GM06990 (cell line): Measurements from ENCODE around the gene HSPA9.

Experiments
- DNase-seq: peaks from one replicate; pipeline ENCODE4 v3.0.0-alpha.2; 2011; ENCODE audit not compliant: insufficient read length; ENCODE audit errors: extremely low read depth
- H3K27me3 ChIP-seq: replicated peaks from 2 replicates; pipeline ENCODE4 v1.6.0; 2011; ENCODE audit warnings: low read length; ENCODE audit not compliant: control insufficient read depth, insufficient read depth
- H3K36me3 ChIP-seq: 2 replicates; pipeline ENCODE4 v1.5.1; 2011; ENCODE audit warnings: low read length; ENCODE audit not compliant: control insufficient read depth, insufficient read depth
- H3K4me3 ChIP-seq: replicated peaks from 2 replicates; pipeline ENCODE4 v1.5.1; 2011; ENCODE audit warnings: low read depth, mild to moderate bottlenecking, control low read depth, low read length
- TF ChIP-seq, protein P1 (sequence below): IDR thresholded peaks from 2 replicates; pipeline ENCODE4 v1.5.1; 2011; ENCODE audit warnings: low read length, control low read depth, mild to moderate bottlenecking, inconsistent platforms; ENCODE audit not compliant: insufficient read depth, poor library complexity, severe bottlenecking

The HSPA9 gene

DNA sequence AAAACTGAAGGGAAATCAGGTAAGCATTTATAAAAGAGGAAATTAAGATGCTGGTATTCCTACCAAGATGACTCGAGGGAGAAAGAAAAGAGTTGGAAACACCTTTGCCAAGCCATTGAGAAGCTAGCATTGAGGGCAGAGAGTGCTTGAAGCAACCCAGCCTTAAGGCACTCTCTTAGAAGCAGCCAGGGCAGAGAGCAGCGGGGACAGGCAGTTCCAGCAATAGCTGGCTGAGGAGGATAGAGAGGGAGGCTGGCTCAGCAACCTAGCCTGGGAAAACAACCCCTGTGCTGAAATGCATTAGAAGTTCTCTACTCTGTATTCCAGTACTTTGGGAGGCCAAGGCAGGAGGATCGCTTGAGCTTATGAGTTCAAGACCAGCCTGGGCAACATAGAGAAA lies 40.3 kb upstream of the HSPA9 start:
- H3K27me3 ChIP-seq: no peaks in the 10 kb centered on the region; the same call in 1 of the 2 replicates
- H3K4me3 ChIP-seq: no peak overlapping the region
- no peaks in the 10 kb centered on the region for H3K36me3 ChIP-seq
- DNase-seq: no peak
- TF ChIP-seq, protein P1, sequence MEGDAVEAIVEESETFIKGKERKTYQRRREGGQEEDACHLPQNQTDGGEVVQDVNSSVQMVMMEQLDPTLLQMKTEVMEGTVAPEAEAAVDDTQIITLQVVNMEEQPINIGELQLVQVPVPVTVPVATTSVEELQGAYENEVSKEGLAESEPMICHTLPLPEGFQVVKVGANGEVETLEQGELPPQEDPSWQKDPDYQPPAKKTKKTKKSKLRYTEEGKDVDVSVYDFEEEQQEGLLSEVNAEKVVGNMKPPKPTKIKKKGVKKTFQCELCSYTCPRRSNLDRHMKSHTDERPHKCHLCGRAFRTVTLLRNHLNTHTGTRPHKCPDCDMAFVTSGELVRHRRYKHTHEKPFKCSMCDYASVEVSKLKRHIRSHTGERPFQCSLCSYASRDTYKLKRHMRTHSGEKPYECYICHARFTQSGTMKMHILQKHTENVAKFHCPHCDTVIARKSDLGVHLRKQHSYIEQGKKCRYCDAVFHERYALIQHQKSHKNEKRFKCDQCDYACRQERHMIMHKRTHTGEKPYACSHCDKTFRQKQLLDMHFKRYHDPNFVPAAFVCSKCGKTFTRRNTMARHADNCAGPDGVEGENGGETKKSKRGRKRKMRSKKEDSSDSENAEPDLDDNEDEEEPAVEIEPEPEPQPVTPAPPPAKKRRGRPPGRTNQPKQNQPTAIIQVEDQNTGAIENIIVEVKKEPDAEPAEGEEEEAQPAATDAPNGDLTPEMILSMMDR: no peak

DNA sequence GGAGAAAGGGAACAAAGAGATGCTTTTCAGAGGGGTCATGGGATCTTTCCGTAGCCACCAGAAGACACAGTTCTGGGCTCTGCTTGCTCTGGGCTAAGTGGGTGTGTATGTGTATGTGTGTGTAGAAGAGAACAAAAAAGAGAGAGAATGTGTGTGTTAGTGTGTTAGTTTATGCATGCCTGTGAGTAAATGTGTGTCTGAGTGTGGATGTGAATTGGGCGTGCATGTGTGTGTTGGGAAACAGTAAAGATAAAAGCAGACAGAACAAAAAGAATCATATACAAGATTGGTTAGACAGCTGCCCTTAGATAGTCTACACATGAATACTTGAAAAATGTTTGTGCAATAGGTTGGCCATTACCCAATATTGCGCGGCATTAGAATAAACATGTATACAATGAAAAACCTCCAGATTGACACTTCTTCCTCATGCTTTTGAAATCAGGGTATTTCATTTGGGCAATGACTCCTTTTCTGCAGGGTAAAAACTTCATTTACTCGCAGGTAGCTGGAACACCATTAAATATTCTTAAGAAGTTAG lies 36.5 kb upstream of the HSPA9 start:
- TF ChIP-seq, protein P1: no peak
- Histone ChIP-seq H3K27me3 (no peaks in the 10 kb centered on the region; the same call in 1 of the 2 replicates), H3K36me3 (no peaks in the 10 kb centered on the region), H3K4me3 (no peak overlapping the region)
- no peak for DNase-seq

DNA sequence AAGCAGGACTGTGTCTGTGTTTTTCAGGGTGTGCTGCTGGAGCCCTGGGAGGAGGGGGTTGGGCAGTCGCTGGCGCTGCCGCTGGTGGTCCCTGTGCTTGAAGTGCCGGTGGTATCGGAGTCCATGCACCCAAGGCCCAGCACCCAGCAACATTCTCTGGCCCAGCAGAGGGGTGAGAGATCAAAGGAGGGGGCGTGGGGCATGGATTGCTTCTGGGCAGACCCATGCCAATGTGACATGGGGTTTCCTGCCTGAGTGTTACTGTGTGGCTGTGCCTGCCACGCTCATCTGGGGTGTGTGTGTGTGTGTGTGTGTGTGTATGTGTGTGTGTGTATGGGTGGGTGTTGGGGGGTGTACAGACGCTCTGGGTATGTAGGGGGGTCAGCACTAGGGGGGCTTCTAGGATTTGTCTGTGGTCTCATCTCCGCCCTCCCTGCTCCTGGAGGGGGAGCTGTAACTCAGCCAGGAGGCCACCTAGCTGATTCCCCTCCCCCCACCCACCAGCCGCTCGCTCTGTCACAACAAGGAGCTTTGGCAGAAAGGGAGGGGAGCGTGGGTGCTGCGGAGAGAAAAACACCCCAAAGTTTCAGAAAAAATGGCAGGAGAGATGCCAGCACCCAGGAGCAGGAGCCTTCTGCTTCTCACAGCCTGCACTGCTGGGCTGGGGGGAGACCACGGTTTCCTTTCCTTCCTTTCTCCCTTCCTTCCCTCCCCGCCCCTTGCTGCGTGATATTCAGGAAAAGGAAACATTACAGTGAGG lies 35.9 kb upstream of the HSPA9 start:
- no peak overlapping the region for H3K4me3 ChIP-seq
- DNase-seq: no peak

DNA sequence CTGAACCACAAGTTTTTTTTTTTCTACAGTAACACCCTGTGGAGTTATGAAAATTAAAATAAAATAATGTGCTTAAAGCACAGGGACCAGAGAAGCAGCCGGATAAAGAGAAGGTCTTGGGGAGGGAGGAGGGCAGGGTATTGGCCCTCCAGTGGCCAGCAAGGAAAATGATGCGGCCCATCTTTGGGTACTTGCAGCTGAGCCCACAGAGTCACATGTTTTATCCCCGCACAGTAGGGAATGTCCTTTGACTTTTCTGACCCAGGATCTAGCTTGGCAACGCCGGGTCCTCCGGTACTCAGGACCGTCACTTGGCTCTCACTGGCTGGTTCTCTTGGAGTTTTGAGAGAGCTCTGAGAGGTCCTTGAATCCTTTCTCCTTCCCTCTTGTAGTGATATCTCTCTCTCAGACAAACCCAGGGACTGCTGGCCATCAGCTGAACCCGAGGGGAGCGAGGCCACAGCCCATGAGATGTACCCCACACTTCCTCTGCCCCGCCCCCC lies 35.3 kb upstream of the HSPA9 start:
- Histone ChIP-seq H3K4me3 (no peak overlapping the region), H3K27me3 (no peaks in the 10 kb centered on the region; the same call in 1 of the 2 replicates), H3K36me3 (no peaks in the 10 kb centered on the region)
- DNase-seq: no peak
- TF ChIP-seq, protein P1: peak; percentile 7

More for the DNA sequence above, 35.9 kb upstream of the HSPA9 start:
- TF ChIP-seq, protein P1: peak; percentile 16
- Histone ChIP-seq H3K27me3 (no peaks in the 10 kb centered on the region; the same call in 1 of the 2 replicates), H3K36me3 (no peaks in the 10 kb centered on the region)

DNA sequence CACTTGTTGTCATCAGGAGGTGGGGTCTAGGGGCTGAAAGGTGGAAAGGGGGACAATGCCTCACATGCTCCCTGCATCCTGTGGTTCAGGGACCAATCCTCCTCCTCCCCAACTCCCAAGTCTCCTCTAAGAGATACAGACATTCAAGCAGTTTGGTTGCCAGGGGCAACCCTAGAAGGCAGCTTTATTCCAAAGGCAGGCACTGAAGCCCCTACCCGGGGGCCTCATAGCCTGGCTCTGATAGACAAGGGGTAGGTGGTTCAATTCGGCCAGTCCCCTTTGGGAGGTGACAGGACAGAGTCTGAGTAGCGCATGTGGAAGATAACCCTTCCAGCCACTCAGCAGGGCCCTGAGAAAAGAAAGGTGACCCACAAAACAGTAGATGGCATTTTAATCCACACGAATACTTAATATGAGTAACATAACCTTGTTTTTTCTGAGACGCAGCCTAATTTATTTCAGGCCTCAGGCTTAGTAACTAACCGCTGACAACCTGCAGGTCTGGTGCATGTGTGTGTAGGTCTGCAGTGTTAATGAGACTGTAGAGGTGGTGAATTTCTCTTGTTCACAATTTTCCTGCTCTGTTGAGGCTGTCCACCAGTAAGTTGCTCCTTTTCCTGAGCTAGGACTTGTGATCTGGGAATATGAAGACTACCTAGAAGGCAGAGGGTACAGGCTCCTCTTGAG lies 31.3 kb upstream of the HSPA9 start:
- TF ChIP-seq, protein P1: no peak
- DNase-seq: no peak
- Histone ChIP-seq H3K36me3 (no peaks in the 10 kb centered on the region), H3K27me3 (no peaks in the 10 kb centered on the region), H3K4me3 (no peak overlapping the region)
